SK-N-SH treated with all-trans-retinoic acid at 6 μM for 48 hours (cell line): Measurements from ENCODE around the gene LIMCH1.

Source experiments
- ESRRG ChIP-seq: fragments of 250-450 bp; sonication (Bioruptor Pico); IDR thresholded peaks from 2 replicates; pipeline ENCODE4 v1.6.1; 2021; ENCODE audit warnings: mild to moderate bottlenecking
- GLIS3 ChIP-seq: fragments of 250-450 bp; sonication (Bioruptor Pico); IDR thresholded peaks from 2 replicates; pipeline ENCODE4 v1.5.0; 2020; ENCODE audit warnings: mild to moderate bottlenecking, moderate library complexity
- ZFP3 ChIP-seq: fragments of 250-450 bp; sonication (Bioruptor Pico); IDR thresholded peaks from 2 replicates; pipeline ENCODE4 v1.5.0; 2020; ENCODE audit warnings: mild to moderate bottlenecking, moderate library complexity
- ZFP30 ChIP-seq: fragments of 450-650 bp; formaldehyde crosslinking; IDR thresholded peaks from 2 replicates; pipeline ENCODE4 v1.5.0; 2022; ENCODE audit warnings: mild to moderate bottlenecking, moderate library complexity
- ZNF565 ChIP-seq: fragments of 450-650 bp; formaldehyde crosslinking; conservative IDR thresholded peaks from 2 replicates; pipeline ENCODE4 v1.5.0; 2020; ENCODE audit warnings: low read depth, mild to moderate bottlenecking, moderate library complexity
- TF ChIP-seq, protein P1 (sequence below): fragments of 250-450 bp; sonication (Bioruptor Pico); IDR thresholded peaks from 2 replicates; pipeline ENCODE4 v1.5.1; 2020; ENCODE audit warnings: low read depth, mild to moderate bottlenecking, moderate library complexity
- TF ChIP-seq, protein P2 (sequence below): fragments of 250-450 bp; sonication (Bioruptor Pico); IDR thresholded peaks from 2 replicates; pipeline ENCODE4 v1.5.0; 2020; ENCODE audit warnings: mild to moderate bottlenecking, moderate library complexity

DNA sequence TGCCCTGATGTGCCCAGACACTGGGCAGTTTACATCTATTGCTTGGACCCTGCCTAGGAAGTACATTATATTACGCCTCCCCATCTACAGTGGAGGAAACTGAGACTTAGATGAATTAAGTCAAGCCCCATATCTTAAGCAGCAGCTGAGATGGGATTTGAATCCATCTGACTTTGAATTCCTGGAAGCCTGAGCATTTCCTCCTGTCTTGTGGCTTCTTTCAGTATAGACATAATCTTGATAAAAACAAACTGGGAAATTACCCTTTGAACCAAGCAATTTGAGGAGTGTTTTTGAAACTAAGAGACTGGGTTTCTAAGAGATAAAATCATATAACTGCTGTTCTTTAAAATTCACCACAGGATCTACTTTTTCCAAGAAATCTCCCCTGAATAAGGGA, 18.6 kb downstream of the LIMCH1 start:
- TF ChIP-seq, protein P1, sequence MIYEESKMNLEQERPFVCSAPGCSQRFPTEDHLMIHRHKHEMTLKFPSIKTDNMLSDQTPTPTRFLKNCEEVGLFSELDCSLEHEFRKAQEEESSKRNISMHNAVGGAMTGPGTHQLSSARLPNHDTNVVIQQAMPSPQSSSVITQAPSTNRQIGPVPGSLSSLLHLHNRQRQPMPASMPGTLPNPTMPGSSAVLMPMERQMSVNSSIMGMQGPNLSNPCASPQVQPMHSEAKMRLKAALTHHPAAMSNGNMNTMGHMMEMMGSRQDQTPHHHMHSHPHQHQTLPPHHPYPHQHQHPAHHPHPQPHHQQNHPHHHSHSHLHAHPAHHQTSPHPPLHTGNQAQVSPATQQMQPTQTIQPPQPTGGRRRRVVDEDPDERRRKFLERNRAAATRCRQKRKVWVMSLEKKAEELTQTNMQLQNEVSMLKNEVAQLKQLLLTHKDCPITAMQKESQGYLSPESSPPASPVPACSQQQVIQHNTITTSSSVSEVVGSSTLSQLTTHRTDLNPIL (CRISPR knock-in tag): no peak
- TF ChIP-seq, protein P2, sequence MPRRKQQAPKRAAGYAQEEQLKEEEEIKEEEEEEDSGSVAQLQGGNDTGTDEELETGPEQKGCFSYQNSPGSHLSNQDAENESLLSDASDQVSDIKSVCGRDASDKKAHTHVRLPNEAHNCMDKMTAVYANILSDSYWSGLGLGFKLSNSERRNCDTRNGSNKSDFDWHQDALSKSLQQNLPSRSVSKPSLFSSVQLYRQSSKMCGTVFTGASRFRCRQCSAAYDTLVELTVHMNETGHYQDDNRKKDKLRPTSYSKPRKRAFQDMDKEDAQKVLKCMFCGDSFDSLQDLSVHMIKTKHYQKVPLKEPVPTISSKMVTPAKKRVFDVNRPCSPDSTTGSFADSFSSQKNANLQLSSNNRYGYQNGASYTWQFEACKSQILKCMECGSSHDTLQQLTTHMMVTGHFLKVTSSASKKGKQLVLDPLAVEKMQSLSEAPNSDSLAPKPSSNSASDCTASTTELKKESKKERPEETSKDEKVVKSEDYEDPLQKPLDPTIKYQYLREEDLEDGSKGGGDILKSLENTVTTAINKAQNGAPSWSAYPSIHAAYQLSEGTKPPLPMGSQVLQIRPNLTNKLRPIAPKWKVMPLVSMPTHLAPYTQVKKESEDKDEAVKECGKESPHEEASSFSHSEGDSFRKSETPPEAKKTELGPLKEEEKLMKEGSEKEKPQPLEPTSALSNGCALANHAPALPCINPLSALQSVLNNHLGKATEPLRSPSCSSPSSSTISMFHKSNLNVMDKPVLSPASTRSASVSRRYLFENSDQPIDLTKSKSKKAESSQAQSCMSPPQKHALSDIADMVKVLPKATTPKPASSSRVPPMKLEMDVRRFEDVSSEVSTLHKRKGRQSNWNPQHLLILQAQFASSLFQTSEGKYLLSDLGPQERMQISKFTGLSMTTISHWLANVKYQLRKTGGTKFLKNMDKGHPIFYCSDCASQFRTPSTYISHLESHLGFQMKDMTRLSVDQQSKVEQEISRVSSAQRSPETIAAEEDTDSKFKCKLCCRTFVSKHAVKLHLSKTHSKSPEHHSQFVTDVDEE (CRISPR knock-in tag): no peak
- TF ChIP-seq GLIS3 (CRISPR knock-in tag): no peak
- no peak for TF ChIP-seq ZNF565 (CRISPR knock-in tag)
- TF ChIP-seq ZFP30: no peak
- no peak for TF ChIP-seq ZFP3 (CRISPR knock-in tag)
- no peak for TF ChIP-seq ESRRG (CRISPR knock-in tag)
